PC-9 (cell line): Measurements from ENCODE around the gene ANKS6.

Experiments
- EZH2 ChIP-seq: fragments of 200-600 bp; sonication (generic); IDR thresholded peaks from 2 replicates; pipeline ENCODE4 v1.8.0; 2017; ENCODE audit warnings: antibody characterized with exemption, low read depth
- TF ChIP-seq, protein P1 (sequence below): fragments of 200-600 bp; sonication (generic); conservative IDR thresholded peaks from 2 replicates; pipeline ENCODE4 v1.6.1; 2017; ENCODE audit warnings: mixed run types, antibody characterized with exemption, mild to moderate bottlenecking, moderate library complexity

DNA sequence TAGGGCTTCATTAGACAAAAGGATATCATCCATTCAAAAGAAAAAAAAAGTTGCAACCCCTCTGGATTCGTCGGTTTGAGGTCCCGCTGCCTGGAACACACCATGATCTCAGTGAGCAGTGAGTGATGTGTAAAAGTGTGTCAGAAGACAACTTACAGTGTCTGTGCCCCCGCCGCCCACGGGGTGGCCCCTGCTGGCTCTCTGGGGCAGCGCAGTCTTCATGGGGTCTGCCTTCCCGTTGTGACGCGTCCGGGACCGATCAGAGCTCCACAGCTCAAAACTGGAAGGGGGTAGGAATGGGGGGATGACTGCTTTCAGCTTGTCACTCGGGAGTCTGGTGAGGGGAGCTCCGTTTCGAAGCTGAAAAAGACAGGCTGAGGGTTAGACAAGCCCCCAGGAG, 22.6 kb downstream of the ANKS6 start:
- no peak for TF ChIP-seq EZH2
- TF ChIP-seq, protein P1, sequence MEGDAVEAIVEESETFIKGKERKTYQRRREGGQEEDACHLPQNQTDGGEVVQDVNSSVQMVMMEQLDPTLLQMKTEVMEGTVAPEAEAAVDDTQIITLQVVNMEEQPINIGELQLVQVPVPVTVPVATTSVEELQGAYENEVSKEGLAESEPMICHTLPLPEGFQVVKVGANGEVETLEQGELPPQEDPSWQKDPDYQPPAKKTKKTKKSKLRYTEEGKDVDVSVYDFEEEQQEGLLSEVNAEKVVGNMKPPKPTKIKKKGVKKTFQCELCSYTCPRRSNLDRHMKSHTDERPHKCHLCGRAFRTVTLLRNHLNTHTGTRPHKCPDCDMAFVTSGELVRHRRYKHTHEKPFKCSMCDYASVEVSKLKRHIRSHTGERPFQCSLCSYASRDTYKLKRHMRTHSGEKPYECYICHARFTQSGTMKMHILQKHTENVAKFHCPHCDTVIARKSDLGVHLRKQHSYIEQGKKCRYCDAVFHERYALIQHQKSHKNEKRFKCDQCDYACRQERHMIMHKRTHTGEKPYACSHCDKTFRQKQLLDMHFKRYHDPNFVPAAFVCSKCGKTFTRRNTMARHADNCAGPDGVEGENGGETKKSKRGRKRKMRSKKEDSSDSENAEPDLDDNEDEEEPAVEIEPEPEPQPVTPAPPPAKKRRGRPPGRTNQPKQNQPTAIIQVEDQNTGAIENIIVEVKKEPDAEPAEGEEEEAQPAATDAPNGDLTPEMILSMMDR = no peak
